NT2/D1 (cell line): ENCODE measurements around the gene RCOR1.

ENCODE experiments used
- DNase-seq: peaks from one replicate; pipeline ENCODE4 v3.0.0-alpha.2; 2011; ENCODE audit warnings: low read depth, low spot score
- H3K27me3 ChIP-seq: 2 replicates; pipeline ENCODE4 v1.6.0; 2011; ENCODE audit warnings: mild to moderate bottlenecking; ENCODE audit not compliant: insufficient read length, insufficient read depth
- H3K36me3 ChIP-seq: 2 replicates; pipeline ENCODE4 v1.6.1; 2011; ENCODE audit warnings: mild to moderate bottlenecking, low read length, mixed read lengths; ENCODE audit not compliant: insufficient read depth, insufficient read length
- H3K4me1 ChIP-seq: 2 replicates; pipeline ENCODE4 v1.5.1; 2011; ENCODE audit not compliant: insufficient read depth, insufficient read length
- H3K4me3 ChIP-seq: 2 replicates; pipeline ENCODE4 v1.5.1; 2011; ENCODE audit warnings: low read depth; ENCODE audit not compliant: insufficient read length
- H3K9ac ChIP-seq: 2 replicates; pipeline ENCODE4 v1.6.0; 2011; ENCODE audit warnings: low read depth; ENCODE audit not compliant: insufficient read length
- H3K9me3 ChIP-seq: 2 replicates; pipeline ENCODE4 v1.5.1; 2011; ENCODE audit warnings: mild to moderate bottlenecking, low read length; ENCODE audit not compliant: insufficient read depth
- SUZ12 ChIP-seq: IDR thresholded peaks from 2 replicates; pipeline ENCODE4 v1.6.1; 2011; ENCODE audit not compliant: insufficient read length, insufficient read depth; ENCODE audit errors: extremely low read depth
- YY1 ChIP-seq: IDR thresholded peaks from 2 replicates; pipeline ENCODE4 v1.6.1; 2011; ENCODE audit not compliant: insufficient read length, insufficient read depth
- ZNF274 ChIP-seq: IDR thresholded peaks from 2 replicates; pipeline ENCODE4 v1.6.1; 2011; ENCODE audit warnings: mild to moderate bottlenecking, low read depth, low read length

The RCOR1 gene

GRCh38 chr14:102771144-102771543 is 178.7 kb downstream of the RCOR1 start:
- Histone ChIP-seq H3K27me3 (no peaks in the 10 kb centered on the region), H3K9me3 (no peaks in the 10 kb centered on the region), H3K4me1 (peaks cover 7% of the 10 kb centered on the region), H3K36me3 (no peaks in the 10 kb centered on the region), H3K9ac (no peak overlapping the region), H3K4me3 (no peak overlapping the region)
- TF ChIP-seq ZNF274 = no peak
- TF ChIP-seq SUZ12 = no peak
- no peak for TF ChIP-seq YY1
- no peak for DNase-seq

- no peak overlapping the region for H3K4me3 ChIP-seq
- no peaks in the 10 kb centered on the region for H3K9me3 ChIP-seq
- H3K9ac ChIP-seq = no peak overlapping the region
- DNase-seq = peak; percentile 38
- H3K27me3 ChIP-seq = no peaks in the 10 kb centered on the region
- no peaks in the 10 kb centered on the region for H3K36me3 ChIP-seq
- peaks cover 12% of the 10 kb centered on the region for H3K4me1 ChIP-seq
- TF ChIP-seq SUZ12 (no peak), ZNF274 (no peak), YY1 (no peak)
Measured at GRCh38 chr14:102772781-102773570, 180.5 kb downstream of the RCOR1 start.

GRCh38 chr14:102774391-102775153 is 182.1 kb downstream of the RCOR1 start:
- Histone ChIP-seq H3K9me3 (no peaks in the 10 kb centered on the region), H3K4me1 (peaks cover 12% of the 10 kb centered on the region), H3K27me3 (peaks cover 9% of the 10 kb centered on the region), H3K36me3 (no peaks in the 10 kb centered on the region), H3K9ac (no peak overlapping the region), H3K4me3 (no peak overlapping the region)
- DNase-seq = peak; percentile 42
- TF ChIP-seq YY1 (no peak), ZNF274 (no peak), SUZ12 (no peak)

GRCh38 chr14:102775855-102776760 is 183.7 kb downstream of the RCOR1 start:
- Histone ChIP-seq H3K36me3 (peaks cover 4% of the 10 kb centered on the region), H3K4me3 (peak overlapping the region; percentile 15), H3K27me3 (peaks cover 9% of the 10 kb centered on the region), H3K4me1 (peaks cover 9% of the 10 kb centered on the region), H3K9me3 (no peaks in the 10 kb centered on the region), H3K9ac (peak overlapping the region; percentile 50)
- no peak for DNase-seq
- no peak for TF ChIP-seq ZNF274
- no peak for TF ChIP-seq YY1
- TF ChIP-seq SUZ12 = no peak

- H3K4me1 ChIP-seq = peaks cover 9% of the 10 kb centered on the region
- peaks cover 4% of the 10 kb centered on the region for H3K36me3 ChIP-seq
- H3K4me3 ChIP-seq = peak within 1 kb of the TSS; percentile 53
- no peaks in the 10 kb centered on the region for H3K9me3 ChIP-seq
- H3K27me3 ChIP-seq = peaks cover 9% of the 10 kb centered on the region
- DNase-seq = no peak
- TF ChIP-seq YY1 (no peak), ZNF274 (no peak), SUZ12 (no peak)
- H3K9ac ChIP-seq = peak within 1 kb of the TSS; percentile 81
Measured at GRCh38 chr14:102776761-102777710, 184.6 kb downstream of the RCOR1 start, which contains the start of gene TRAF3. TSS of gene TRAF3 (plus strand) at chr14:102777449. CDS start at chr14:102870202, 92,753 bp downstream.

- Histone ChIP-seq H3K9me3 (no peaks in the 10 kb centered on the region), H3K27me3 (peaks cover 9% of the 10 kb centered on the region), H3K4me1 (peaks cover 9% of the 10 kb centered on the region), H3K4me3 (peak overlapping the region; percentile 53), H3K9ac (peak overlapping the region; percentile 81), H3K36me3 (peaks cover 4% of the 10 kb centered on the region)
- DNase-seq = no peak
- no peak for TF ChIP-seq ZNF274
- TF ChIP-seq SUZ12 = no peak
- TF ChIP-seq YY1 = no peak
Measured at GRCh38 chr14:102777711-102778337, 185.4 kb downstream of the RCOR1 start.
